NCI-H1105 (cell line): Measurements from ENCODE around the gene SLCO4C1.

Experiments used
- DNase-seq: peaks from one replicate; lab custom pipeline; 2025; lab: John Stamatoyannopoulos, UW

SLCO4C1 gene

GRCh38 chr5:102271759-102272158 is 24.3 kb downstream of the SLCO4C1 start:
- no peak for DNase-seq

DNA sequence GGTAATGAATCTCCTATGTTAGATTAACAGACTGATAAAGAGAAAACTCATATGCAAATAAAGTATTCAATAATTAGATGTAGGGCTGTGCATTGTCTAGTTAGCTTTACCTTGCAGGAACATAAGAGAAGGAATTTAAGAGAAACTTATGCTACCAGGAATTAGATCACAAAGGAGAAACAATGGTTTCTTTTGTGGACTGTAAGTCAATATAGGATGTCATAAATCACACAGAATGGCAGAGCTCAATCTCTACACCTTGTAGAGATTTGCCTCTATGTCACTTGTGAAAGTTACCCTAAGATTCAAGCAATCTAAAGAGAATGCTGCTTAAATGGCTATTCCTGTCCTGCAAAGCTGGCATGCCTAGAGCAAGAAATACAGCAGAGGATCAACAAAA is 26.0 kb downstream of the SLCO4C1 start:
- no peak for DNase-seq

DNA sequence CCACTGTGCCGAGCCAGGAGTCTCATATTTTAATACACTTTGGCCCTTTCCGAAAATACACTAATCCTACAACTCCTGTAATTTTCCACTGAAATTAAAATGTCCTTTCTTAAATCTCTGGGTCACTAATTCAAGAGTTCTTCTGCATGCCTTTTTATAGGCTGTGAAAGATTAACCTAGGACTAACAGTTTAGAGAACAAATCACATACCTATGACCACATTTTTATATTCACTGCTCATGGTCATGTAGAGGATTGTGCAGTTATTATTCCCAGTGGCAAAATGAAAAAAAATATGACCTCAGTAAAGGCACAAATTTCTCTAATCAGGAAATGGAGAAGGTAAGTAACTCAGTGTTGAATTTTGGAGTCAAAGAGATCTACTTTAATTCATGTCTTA is 33.4 kb downstream of the SLCO4C1 start:
- no peak for DNase-seq

DNA sequence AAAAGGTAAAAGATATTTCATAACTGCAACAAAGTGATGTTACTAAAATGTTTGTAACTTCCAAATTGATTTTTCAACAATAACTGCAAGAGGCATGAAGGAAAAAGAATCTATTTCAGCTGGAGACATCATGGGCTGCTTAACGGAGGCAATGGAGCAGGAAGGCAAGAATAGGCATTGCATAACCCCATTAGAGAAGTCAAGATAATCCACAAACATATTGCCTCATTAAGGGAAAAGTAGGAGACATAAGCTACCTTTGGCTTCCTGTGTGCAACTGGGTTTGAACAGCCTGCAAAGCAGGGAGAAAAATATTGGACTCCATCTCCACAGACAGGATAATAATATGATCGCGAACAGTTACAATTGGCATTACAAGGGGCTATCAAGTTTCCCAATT is 46.7 kb downstream of the SLCO4C1 start:
- DNase-seq, result no peak

DNA sequence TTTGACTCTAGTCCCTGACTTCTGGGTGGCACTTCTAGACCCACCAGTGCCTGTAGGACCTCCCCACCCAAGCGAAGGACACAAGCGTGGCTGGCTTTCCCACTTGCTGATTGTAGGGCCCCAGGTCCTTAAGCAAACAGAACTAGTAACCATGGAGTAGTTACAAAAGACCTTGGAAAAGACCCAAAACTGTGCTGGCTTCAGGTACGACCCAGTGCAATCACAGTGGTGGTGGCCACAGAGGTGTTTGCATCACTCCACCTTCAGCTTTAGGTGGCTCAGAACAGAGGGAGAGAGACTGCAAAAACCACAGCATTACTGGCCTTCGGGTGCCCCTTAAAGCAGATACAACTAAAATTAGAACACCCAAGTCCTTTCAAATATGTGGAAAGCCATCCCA is 52.9 kb downstream of the SLCO4C1 start:
- DNase-seq, result no peak

GRCh38 chr5:102241809-102242421 is 54.2 kb downstream of the SLCO4C1 start:
- no peak for DNase-seq

DNA sequence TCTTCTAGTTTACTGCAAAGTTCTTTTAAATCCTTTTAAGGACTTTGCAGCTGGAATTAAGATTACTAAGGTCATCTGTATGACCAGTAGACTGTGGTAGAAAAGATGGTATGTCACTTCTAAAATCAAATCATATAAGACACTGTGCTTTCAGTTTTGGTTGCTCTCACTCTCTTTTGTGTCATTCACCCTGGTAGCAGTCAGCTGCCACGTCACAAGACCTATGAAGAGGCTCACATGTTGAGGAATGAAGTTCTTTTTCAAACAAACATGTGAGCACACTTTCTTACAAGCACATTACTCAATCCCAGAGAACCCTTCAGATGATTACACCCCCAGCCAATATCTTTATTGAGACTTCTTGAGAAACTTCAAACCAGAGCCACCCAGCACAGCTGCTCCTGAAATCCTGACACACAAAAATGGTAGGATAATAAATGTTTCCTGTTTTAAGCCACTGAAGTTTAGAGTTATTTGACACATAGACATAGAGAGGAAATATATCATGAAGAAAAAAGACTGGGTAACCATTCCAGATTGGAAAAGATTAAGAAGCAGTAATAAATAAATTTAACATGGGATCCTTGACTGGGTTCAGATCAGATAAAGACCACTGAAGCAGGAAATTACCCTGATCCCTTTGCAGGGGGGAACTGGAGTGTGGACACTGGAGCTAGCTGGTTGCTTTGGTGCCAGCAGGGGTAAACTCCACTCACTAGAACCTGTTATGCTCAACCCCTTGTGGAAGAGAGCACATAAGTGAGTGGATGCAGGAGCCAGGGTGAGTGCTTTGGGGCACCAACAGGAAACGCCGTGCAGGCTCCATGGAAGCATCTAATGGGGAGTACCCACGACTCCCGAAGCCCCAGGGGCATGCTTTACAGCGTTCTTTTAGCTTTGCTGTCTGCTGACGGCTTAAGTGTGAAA is 64.1 kb downstream of the SLCO4C1 start:
- no peak for DNase-seq

DNA sequence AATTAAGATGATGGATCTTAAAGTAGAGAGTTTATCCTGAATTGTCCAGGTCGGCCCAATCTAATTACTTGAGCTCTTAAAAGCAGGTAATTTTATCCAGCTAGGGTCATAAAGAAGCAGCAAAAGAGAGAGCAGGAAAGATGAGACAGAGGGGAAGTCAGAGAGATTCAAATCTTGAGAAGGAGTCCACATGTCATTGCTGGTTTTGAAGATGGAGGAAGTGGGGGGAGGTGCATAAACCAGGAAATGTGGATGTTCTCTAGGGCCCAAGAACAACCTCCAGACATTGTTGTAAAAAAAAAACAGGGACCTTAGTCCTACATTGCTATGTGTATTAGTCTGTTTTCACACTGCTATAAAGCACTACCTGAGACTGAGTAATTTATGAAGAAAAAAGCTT is 66.4 kb downstream of the SLCO4C1 start:
- DNase-seq, result no peak

- DNase-seq, result no peak
Observed at GRCh38 chr5:102226321-102226720, 69.8 kb downstream of the SLCO4C1 start.

GRCh38 chr5:102223542-102224477 is 72.3 kb downstream of the SLCO4C1 start:
- DNase-seq, result no peak

GRCh38 chr5:102222772-102223171 is 73.3 kb downstream of the SLCO4C1 start:
- no peak for DNase-seq

- DNase-seq, result no peak
Observed at GRCh38 chr5:102221949-102222348, 74.1 kb downstream of the SLCO4C1 start.

DNA sequence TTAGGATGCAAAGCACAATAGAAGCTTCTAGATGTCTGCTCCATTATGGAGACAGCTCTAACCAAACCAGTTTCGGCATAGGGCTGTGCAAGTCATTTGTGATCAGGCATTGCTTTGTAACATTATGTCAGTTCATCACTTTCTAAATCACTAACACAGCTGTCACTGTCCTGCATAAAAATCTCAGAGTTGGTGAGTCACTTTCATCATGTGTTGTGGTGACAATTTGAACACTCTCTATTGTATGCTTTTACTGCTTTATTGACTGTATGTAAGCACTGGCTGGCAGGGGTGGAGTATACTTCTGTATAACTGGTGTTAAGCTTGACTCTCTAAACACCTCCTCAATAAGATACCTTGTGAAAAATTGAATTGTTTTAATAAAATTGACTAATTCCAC is 77.9 kb downstream of the SLCO4C1 start:
- DNase-seq, result no peak

DNA sequence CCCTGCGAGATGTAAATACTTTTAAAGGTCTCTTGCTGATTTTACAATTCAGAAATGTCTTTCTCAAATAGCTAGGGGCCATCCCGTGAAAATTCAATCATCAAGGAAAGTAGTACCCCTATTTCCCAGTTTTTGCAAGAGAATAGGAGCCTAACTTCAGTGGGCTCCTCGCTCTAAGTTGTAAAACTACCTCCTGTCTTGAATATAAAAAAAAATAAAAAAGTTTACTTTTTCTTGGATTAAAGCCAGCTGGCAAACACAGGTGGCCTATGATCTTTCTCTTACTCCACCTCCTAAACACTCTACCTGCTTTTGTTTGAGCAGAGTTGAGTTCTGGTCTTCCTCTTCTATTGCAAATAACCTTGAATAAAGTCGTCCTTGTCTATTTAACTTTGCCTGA is 79.4 kb downstream of the SLCO4C1 start:
- no peak for DNase-seq

GRCh38 chr5:102211165-102211564 is 84.9 kb downstream of the SLCO4C1 start:
- DNase-seq, result no peak

DNA sequence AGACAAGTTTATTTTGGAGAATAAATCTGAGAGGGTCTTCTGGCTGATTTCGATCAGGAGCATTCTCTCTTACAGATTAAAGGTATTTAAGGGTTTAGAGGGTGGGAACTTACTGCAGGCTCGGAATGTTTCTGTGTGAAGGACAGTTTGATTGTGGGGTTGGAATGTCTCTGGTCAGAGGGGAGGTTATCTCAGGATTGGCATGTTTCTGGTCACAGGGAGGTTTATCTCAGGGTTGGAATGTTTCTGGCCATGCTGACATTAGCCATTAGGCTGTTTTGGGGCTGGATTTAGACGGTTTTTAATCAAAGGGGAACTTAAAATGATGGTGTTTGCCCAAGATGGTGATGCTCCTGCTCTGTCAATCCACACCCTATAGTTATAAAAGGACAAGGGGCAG is 95.2 kb downstream of the SLCO4C1 start:
- DNase-seq, result no peak

- no peak for DNase-seq
Observed at GRCh38 chr5:102196481-102196880, 99.6 kb downstream of the SLCO4C1 start.
